Neural cell (in vitro differentiated cells): ENCODE data around the gene ATP2B1.

ENCODE experiments used
- CTCF ChIP-seq: fragments of 450-650 bp; IDR thresholded peaks from 2 replicates; pipeline ENCODE4 v1.5.1; 2014; ENCODE audit warnings: antibody characterized with exemption, mild to moderate bottlenecking, moderate library complexity; ENCODE audit not compliant: poor library complexity, severe bottlenecking
- EP300 ChIP-seq: fragments of 450-650 bp; conservative IDR thresholded peaks from 2 replicates; pipeline ENCODE4 v1.6.1; 2014; ENCODE audit warnings: antibody characterized with exemption, mild to moderate bottlenecking, moderate library complexity; ENCODE audit not compliant: poor library complexity, severe bottlenecking
- EZH2 ChIP-seq: fragments of 200-600, 300-800 bp; shearing (Covaris generic), sonication (generic); IDR thresholded peaks from 2 replicates; pipeline ENCODE4 v1.6.1; 2014; ENCODE audit warnings: antibody characterized with exemption, low read length, borderline replicate concordance, mild to moderate bottlenecking; ENCODE audit not compliant: insufficient read depth, poor library complexity, severe bottlenecking
- POLR2AphosphoS5 ChIP-seq: IDR thresholded peaks from 2 replicates; pipeline ENCODE4 v1.6.1; 2012
- RAD21 ChIP-seq: fragments of 450-650 bp; conservative IDR thresholded peaks from 2 replicates; pipeline ENCODE4 v1.6.1; 2014; ENCODE audit warnings: antibody characterized with exemption, mild to moderate bottlenecking, moderate library complexity
- REST ChIP-seq: IDR thresholded peaks from 2 replicates; pipeline ENCODE4 v1.6.1; 2012; ENCODE audit warnings: borderline replicate concordance
- TAF1 ChIP-seq: IDR thresholded peaks from 2 replicates; pipeline ENCODE4 v1.6.1; 2012; ENCODE audit warnings: low read depth

GRCh38 chr12:89717759-89718523 is 9.3 kb upstream of the ATP2B1 start:
- TF ChIP-seq CTCF (no peak), EP300 (no peak), EZH2 (no peak), RAD21 (no peak), POLR2AphosphoS5 (no peak), TAF1 (no peak), REST (no peak)
